NCI-H1048 (cell line): ENCODE measurements around the gene ARMC7.
"Not testable (repeated sequence)": the region's sequence is repeated elsewhere in the genome, so short reads cannot be mapped to it uniquely, and the experiment has no call there.

Source experiments
- DNase-seq: peaks from one replicate; lab custom pipeline; 2025; lab: John Stamatoyannopoulos, UW

ARMC7 gene

DNA sequence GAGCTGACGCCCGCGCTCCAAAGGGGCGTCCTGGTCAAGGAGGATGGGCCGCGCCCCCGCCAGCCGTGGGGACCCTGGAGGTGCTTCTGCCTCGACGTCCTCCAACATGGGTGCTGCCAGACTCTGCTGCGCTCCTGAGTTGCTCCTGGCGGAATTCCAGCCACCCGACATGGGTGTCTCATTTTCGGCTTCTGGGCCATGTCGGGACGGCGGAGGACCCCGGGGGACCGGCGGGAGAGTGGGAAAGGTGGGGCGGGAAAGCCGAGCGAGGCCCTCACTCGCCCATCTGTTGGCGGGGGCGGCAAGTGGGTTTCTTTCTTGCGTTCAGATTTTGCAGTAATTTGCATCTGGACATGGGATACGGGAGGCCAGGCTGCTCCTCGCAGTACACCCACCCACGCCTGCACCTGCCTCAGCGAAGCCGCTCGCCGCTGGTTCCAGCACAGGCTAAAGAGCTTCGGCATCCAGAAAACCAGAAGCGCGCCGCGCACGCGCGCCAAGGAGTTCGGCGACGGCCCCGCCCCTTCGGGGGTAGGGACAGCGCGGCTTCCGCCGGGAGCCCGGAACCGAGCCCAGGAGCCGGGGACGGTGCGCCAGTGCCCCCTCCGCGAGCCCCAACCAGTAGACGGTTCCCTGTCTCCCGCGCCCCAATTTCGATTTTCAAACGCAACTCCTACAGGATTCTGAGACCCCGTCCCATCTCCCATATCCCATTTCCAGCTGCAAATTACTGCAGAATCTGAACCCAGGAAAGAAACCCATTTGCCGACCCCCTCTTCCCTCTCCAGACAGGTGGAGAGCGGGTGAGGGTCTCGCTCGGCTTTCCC lies at the start of gene ARMC7:
ARMC7 (plus strand) TSS at position 563 of the 827 bp plus-strand sequence. CDS start 320 bp downstream, outside the sequence.
- peak; percentile 80 for DNase-seq

DNA sequence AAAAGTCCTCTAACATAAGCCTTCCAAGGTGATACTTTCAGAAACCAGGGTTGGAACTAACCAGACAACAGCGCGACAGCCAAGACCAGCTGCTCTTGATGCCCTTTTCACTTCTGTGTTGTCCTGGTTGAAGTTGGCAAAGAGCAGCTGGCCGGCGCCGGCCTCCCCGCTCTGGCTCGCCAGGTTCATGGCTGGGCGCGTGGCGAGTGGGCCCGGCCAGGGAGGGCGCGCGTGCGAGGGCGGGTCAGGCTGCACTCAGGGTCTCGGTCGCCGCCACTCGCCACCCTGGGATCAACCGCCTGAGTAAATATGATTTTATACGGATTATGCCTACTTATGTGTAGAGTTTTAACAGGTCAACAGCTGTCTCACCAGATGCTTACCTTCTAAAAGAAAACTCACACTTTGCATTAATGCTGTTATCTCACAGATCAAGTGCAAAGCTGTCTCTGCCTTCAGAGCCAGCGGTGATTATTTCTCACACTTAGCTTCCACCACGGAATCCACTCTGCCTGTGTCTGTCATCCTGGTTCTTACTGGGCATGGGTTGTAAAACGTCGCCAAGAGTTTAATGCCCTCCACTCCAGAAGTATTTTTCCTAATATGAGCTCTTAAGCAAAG lies 49.2 kb upstream of the ARMC7 start:
- no peak for DNase-seq

DNA sequence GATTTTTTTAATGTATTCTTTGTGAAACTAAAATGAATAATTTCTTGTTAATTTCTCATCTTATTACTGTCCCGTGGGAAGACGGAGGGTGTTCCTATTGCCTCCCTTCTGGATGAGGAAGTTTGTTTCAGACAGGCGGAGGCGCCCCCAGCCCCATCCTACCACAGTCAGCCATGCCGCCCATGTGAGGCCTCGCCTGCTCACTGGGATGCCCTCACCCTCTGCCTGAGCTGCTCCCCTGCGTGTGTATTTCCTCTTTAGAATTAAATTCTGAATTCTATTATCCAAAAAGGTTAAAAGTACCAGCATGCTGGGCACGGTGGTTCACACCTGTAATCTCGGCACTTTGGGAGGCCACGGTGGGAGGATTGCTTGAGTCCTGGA lies 48.7 kb upstream of the ARMC7 start:
- no peak for DNase-seq

DNA sequence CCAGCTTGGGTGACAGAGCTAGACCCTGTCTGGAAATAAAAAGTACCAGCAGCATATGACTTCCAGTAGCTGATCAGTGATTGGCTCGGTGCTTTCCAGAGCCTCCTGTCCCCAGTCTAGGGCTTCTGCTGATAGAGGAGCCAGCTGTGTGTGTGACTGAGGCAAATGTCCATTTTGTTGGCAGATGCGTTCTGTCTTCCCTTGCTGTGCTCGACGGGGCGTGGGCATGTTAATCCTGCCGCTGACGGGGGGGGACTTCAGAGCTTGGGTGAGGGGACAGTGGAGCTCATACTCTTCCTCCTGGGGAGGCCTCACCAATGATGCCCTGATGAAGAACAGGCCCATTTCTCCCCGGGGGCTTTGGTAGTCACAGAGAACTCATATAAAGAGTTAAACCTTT lies 48.2 kb upstream of the ARMC7 start:
- no peak for DNase-seq

DNA sequence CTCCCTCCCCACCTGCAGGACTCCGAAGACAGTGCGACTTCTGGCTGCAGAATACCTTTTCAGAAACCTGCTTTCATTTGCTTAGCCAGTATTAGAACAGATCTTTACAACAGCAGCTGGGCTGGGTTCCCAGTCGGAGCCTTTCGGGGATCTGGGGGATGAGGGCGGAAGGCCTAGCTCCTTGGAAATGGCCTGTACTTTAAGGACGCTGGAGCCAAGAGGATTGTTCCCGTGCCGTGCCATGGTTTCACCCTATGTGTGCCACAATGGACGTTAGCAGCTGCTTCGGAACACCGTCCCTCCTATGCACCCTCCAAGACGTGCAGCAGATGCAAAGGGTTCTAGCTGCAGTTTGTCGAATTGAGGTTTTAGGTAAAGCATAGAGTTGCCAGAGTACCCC lies 46.6 kb upstream of the ARMC7 start:
- no peak for DNase-seq

DNA sequence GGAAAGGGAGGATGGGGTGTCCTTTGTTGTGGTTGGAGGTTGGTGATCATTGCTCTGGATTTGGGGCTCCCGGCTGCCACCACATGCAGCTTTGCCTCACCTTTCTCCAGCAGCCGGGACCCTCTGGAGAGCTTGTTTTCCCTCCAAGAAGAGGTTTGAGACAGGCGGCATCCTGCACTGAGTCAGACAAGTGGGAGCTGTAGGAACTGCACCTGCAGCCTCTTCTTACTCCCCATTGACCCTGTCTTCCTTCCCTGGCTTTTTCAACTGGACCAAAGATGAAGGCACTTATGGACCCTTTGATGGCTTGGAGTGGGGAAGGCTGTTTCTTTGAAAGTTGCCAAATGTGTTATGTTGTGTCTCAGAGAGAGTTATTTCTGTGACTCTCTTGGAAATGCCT lies 46.1 kb upstream of the ARMC7 start:
- DNase-seq: no peak

DNA sequence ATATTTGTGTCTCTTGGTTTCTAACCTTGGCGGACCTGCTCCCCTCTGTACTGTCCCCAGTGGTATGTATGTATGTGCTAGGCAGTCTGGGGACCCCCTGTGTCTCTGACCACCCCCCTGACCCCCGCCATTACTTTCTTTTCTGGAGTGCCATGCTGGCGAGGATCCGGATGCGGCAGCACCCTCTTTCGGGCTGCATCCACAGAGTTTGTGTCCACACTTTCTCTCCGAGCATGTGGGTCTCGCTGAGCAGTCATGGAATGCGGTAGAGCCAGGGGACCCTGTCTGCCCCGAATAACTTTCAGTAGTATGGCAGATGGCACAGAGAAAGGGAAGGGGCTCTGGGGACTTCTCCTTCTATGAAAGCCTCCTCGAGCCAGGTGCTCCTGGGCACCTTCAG lies 45.7 kb upstream of the ARMC7 start:
- DNase-seq: no peak

DNA sequence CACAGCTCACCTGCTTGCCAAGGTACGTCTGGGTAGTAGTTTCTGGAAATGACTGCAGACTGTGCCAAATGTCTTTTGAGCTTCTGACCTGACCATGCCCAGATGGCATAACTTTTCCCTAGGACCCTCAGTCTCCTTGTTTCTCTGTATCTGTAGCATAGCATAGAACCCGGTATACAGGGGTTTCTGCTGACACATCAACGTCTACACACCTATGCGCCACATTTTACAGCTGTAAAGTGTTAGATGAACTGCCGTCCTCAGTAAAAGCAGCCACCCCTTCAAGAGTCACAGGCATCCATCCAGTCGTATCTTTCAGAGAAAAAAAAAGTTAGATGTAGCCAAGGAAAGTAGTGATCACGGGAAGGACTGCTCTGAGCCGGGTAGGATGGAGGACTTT lies 45.3 kb upstream of the ARMC7 start:
- DNase-seq: no peak

DNA sequence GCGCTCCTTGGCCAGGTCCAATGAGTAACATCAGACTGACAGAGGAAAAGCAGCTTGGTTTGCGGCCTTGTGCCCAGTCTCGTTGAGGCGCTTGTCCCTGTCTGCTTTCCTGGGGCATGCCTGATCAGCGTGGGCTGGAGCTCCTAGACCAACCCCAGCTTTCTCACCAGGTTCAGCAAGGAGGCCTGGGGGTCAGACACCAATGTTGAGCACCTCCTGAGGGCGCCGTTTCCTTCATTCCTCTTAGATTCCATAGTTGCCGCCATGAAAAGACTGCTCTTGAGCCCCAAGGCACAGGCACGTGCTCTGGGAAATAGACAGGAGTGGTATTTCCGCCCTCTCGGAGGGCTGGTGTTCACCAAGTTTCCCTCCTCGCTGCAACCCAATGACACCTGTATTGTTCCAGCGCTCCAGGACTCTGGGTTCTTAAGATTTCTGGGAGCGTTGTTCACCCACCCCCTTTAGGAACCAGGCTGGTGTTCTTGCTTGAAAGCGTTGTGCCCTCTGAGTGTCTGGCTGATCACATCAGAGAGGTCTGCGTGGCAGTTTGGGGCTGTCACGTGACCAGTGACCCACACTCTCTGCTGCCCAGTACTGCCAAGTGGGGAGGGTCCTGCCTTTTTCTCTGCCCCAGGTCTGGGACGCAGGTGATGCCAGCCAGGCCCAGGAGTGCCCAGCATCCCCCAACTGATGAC lies 44.8 kb upstream of the ARMC7 start:
- no peak for DNase-seq

DNA sequence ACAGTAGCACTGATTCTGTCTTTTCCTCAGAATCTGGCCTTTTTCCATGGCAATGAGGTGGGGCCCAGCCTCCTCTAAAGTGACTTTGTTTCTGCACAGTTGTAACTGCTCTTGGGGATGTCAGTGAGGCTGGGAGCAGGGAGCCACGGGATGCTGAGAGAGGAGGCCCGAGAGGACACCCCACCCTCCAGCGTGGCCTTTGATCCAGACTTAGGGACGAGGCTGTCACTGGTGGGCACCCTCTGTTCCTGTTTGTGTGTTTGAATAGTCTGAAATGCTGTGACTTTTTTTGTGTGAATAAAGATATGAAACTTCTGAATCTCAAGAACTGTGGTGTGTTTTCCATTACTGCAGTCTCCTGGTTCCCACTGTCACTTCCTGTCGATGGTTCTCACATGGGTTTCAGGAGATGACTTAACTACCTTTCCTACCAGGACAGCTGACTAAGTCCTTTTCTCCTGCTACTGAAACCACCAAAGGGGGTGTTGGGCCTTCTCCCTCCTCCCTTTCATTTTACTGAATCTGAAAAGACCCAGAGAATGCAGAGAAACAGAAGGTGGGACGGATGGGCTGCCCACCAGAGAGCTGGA lies 44.1 kb upstream of the ARMC7 start:
- no peak for DNase-seq

DNA sequence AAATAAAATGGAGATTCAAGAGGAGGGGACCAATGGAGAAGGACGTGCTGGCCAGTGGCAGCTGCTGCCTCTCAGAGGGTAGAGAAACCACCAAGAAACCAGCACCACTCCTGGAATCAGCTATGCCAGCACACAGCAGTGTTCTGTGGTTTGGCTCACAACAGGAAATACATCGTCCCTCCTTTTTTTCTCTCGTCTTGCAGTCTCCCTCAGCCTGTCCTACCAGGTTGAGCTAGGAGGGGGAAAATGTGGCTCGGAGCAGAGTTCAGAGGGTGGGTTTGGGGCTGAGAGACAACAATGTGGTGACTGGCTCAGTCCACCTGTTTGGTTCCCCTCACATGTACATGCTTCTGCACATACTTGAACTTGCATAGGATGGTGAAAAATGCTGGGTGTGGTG lies 41.9 kb upstream of the ARMC7 start:
- DNase-seq: no peak

DNA sequence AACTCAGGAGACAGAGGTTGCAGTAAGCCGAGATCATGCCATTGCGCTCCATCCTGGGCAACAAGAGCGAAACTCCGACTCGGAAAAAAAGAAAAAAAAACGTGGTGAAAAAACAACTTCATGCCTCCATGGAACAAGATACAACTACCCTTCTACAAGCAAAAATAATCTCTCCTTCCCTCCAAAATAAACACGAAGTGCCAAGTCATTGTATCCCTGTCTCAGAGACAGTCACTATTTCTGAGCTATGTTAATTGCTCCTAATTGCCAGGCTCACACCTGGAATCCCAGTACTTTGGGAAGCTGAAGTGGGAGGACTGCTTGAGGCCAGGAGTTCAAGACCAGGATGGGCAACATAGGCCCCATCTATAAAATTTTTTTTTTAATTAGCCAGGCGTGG lies 41.0 kb upstream of the ARMC7 start:
- no peak for DNase-seq

DNA sequence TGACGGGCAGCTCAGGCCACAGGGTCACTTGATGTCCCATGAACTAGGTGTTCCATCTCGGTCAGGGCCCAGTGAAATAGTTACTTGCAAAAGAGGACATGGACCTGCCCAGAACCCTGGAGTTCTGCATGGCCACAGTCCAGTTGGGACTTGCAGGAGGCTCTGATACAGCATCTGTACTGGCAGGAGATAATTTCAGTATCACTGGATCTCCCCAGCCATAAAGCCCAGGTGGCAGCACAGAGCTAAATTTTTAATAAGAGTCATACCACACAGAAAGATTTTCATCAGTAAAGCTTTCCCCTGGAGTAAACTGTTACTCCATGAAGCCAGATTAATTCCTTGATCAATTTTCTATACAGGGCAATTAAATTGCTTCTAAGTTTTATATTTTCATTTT lies 40.0 kb upstream of the ARMC7 start:
- DNase-seq: no peak

DNA sequence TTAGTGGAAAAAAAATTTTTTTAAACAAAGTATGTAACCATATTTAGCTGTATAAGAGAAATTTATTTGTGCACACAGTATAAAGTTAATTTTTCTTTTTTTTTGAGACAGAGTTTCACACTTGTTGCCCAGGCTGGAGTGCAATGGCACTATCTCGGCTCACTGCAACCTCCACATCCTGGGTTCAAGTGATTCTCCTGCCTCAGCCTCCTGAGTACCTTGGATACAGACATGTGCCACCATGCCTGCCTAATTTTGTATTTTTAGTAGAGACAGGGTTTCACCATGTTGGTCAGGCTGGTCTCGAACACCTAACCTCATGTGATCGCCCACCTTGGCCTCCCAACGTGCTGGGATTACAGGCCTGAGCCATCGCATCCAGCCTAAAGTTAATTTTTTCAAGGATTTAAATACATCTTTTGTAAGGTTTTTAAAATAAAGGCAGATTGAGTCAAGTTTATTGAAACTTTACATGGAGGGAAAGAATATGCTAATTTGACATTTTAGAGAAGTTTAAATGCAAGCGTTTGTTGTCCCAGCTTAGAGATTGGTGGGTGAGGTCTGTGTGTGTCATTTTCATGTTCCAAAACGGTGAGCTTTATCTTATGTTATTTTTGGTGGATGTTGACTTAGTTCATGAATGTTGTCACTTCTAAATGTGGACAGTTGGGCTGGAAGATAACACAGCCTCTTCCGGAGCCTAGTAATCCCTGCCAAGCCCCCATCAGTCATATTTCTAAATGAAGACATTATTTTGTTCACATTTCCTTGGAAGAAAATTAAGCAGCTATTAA lies 38.1 kb upstream of the ARMC7 start:
- DNase-seq: not testable (repeated sequence)

DNA sequence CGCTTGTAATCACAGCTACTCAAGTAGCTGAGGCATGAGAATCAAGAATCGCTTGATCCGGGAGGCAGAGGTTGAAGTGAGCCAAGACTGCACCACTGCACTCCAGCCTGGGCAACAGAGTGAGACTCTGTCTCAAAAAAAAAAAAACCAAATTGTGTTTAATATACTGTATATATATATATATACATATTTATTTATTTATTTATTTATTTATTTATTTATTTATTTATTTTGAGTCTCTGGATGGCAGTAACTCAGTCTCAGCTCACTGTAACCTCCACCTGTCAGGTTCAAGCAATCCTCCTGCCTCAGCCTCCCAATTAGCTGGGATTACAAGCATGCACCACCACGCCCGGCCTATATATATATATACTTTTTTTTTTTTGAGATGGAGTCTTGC lies 36.9 kb upstream of the ARMC7 start:
- DNase-seq: not testable (repeated sequence)

DNA sequence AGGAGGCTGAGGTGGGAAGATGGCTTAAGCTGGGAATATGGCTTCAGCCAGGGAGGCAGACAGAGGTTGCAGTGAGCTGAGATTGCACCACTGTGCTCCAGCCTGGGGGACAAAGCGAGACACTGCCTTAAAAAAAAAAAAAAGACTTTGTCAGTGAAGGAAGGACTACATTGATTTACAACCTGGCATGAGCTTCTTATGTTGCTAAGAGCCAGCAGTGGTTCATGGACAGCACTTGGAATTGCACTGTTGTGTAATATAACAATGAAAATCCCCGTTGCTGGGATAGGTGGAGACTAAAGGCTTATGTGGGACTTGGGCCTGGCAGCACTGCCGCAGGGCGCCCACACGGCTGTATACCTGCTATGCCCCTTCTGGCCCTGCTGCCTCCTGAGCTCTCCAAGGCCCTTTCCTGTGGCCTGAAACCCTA lies 36.1 kb upstream of the ARMC7 start:
- DNase-seq: no peak

DNA sequence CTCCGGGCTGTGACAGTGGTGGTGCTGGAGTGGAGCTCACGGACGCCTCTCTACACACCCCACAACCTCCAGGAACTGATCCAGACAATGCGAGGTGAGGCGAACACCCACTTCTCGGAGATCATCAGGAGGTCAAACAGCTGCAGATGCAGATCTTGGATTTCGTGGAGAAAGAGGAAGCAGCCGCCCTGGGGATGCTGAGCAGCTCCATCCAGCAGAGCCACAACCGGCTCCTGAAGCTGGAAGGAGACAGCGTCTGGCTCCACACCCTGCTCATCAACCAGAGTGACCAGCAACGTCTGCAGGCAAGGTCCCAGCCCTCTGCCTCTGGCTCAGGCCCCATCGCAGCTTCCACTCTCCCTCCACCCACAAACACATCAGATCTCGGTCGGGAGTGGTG lies 35.2 kb upstream of the ARMC7 start:
- DNase-seq: no peak

DNA sequence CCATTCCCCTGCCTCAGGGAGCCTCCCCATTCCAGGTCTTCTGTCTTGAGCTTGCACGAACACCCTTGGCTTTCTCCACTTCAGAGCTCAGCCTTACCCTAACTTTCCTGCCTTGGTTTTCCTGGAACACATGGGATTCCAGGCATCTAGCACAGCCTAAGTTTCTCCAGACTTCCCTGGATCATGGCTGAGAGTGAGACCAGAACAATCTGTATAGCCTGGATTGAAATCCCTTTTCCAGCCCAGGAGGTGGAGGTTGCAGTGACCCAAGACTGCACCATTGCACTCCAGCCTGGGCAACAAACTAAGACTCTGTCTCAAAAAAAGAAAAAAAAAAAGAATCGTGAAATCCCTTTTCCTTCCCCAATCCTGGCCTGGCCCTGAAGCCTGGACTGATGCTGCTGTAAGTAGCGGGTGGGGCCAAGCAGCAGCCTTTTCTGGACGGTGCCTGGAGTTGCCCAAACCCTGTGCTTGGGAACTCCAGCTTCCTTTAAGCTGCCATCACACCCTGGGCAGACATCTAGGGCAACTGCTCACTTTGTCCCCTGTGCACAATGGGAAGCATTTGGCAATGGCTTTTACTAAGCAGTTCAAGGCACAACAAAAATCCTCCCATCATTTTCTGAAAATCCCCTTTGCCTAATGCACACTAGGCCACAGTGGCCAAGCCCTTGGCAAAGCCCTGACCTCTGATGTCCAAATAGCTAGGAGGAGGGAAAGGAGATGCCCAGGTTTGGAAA lies 34.0 kb upstream of the ARMC7 start:
- no peak for DNase-seq

DNA sequence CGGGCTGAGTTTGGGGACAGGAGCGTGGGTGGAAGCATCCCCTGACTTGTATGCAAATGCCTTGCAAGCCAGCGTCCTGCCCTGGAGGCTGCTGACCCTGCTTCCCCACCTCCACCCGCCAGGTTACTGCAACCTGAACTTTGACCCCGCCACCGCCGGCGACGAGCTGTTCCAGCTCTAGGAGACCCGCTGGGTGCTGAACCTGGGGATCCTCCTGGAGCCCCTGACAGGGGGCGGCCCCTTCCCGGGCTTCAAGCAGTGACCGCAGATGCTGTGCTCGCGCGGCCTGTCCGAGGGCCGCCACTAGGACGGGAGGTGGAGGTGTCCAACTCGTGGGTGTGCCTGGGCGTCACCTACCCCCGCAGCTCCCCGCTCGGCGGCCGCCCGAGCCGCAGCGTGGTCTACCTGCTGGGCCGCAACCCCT lies 32.7 kb upstream of the ARMC7 start:
- no peak for DNase-seq

DNA sequence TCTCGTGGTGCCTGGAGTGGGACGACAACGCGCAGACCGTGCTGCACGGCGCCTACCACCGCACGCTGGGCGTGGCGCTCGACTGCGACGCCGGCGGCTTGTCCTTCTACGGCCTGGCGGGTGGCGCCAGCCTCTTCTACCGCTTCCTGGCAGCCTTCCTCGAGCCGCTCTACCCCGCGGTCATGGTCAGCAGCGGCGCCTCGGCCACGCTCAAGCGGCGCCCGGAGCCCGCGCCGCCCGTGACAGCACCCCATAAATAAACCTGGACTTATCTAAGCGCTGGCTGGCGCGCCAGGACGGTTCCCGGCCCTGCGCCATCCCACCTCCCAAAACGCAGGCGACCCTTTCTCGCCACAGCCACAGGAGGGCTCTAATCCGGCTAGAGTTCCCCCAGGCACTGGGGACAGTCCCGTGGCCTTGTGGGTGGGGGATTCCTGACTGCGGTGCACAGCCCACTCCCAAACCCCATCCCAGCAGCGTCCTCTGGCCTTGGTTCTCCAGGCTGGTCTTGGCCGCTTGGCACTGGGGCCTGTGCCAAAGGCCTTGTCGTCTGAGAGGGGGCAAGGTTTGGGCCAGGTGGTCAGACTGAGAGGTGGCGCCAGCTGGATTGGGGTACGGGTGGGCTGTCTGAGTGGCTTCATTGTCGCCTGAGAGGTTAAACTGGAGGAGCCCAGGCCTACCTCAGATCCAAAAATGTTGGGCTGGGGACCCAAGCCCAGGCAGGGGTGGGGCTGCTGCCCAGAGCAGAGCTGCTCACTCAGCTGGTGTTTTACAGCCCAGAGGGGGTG lies 32.1 kb upstream of the ARMC7 start:
- DNase-seq: no peak
